Measurements from ENCODE around the gene RNF212.

GRCh38 chr4:1154523-1155182, 41.3 kb upstream of the RNF212 start:
- TF ChIP-seq YY1 (IDR thresholded peaks at IDR 0.05; ENCODE audit: low read depth) (no peak), NFIC (IDR thresholded peaks at IDR 0.05) (no peak; the same call in 1 of the 2 replicates), CREB1 (IDR thresholded peaks at IDR 0.05; ENCODE audit: low read depth) (no peak), TEAD4 (IDR thresholded peaks at IDR 0.05) (no peak), RAD21 (IDR thresholded peaks at IDR 0.05; ENCODE audit: low read depth) (no peak), REST (IDR thresholded peaks at IDR 0.05; ENCODE audit: low read depth) (no peak), USF1 (IDR thresholded peaks at IDR 0.05) (no peak), TAF1 (IDR thresholded peaks at IDR 0.05; ENCODE audit: low read depth) (no peak), EP300 (IDR thresholded peaks at IDR 0.05; ENCODE audit: borderline replicate concordance) (no peak), MAX (IDR thresholded peaks at IDR 0.05) (peak; percentile 35; the same call in 1 of the 2 replicates), ZBTB7A (IDR thresholded peaks at IDR 0.05; ENCODE audit: low read depth) (no peak), FOXM1 (IDR thresholded peaks at IDR 0.05; ENCODE audit: borderline replicate concordance, low read depth) (no peak)

Data from Ishikawa (cell line).